SK-N-SH treated with all-trans-retinoic acid at 6 μM for 48 hours (cell line): ENCODE results near the gene MAFF.

Experiments
- ATAC-seq: fragments of 200-7000 bp; cut with Tn5 transposase; 3 replicates; pipeline ENCODE4 v1.9.1; 2020; ENCODE audit warnings: mild to moderate bottlenecking, moderate library complexity
- BACH2 ChIP-seq: fragments of 250-450 bp; sonication (Bioruptor Pico); IDR thresholded peaks from 2 replicates; pipeline ENCODE4 v1.9.0; 2021; ENCODE audit warnings: mild to moderate bottlenecking, borderline replicate concordance
- CREB5 ChIP-seq: fragments of 250-450 bp; sonication (Bioruptor Pico); IDR thresholded peaks from 2 replicates; pipeline ENCODE4 v1.5.1; 2020; ENCODE audit warnings: low read depth, mild to moderate bottlenecking, moderate library complexity
- CSDC2 ChIP-seq: fragments of 250-450 bp; sonication (Bioruptor Pico); IDR thresholded peaks from 2 replicates; pipeline ENCODE4 v1.5.0; 2020; ENCODE audit warnings: mild to moderate bottlenecking, moderate library complexity
- ESRRG ChIP-seq: fragments of 250-450 bp; sonication (Bioruptor Pico); IDR thresholded peaks from 2 replicates; pipeline ENCODE4 v1.6.1; 2021; ENCODE audit warnings: mild to moderate bottlenecking
- GLIS3 ChIP-seq: fragments of 250-450 bp; sonication (Bioruptor Pico); IDR thresholded peaks from 2 replicates; pipeline ENCODE4 v1.5.0; 2020; ENCODE audit warnings: mild to moderate bottlenecking, moderate library complexity
- ISL1 ChIP-seq: fragments of 250-450 bp; sonication (Bioruptor Pico); IDR thresholded peaks from 2 replicates; pipeline ENCODE4 v2.1.2; 2022; ENCODE audit warnings: mild to moderate bottlenecking, moderate library complexity
- PATZ1 ChIP-seq: fragments of 250-450 bp; sonication (Bioruptor Pico); IDR thresholded peaks from 2 replicates; pipeline ENCODE4 v1.8.0; 2020; ENCODE audit warnings: mild to moderate bottlenecking, moderate library complexity, borderline replicate concordance
- POU6F1 ChIP-seq: fragments of 250-450 bp; sonication (Bioruptor Pico); IDR thresholded peaks from 2 replicates; pipeline ENCODE4 v1.8.0; 2021; ENCODE audit warnings: low read depth, mild to moderate bottlenecking, moderate library complexity, borderline replicate concordance
- PPARA ChIP-seq: fragments of 250-450 bp; sonication (Bioruptor Pico); IDR thresholded peaks from 2 replicates; pipeline ENCODE4 v1.5.0; 2020; ENCODE audit warnings: mild to moderate bottlenecking, borderline replicate concordance
- RARB ChIP-seq: fragments of 250-450 bp; sonication (Bioruptor Pico); IDR thresholded peaks from 2 replicates; pipeline ENCODE4 v1.8.0; 2021; ENCODE audit warnings: mild to moderate bottlenecking, moderate library complexity
- SNAI2 ChIP-seq: fragments of 250-450 bp; sonication (Bioruptor Pico); IDR thresholded peaks from 2 replicates; pipeline ENCODE4 v1.5.0; 2020; ENCODE audit warnings: mild to moderate bottlenecking, moderate library complexity
- TCF4 ChIP-seq: fragments of 250-450 bp; sonication (Bioruptor Pico); IDR thresholded peaks from 2 replicates; pipeline ENCODE4 v1.8.0; 2021; ENCODE audit warnings: mild to moderate bottlenecking, moderate library complexity, borderline replicate concordance
- TOX ChIP-seq: fragments of 250-450 bp; sonication (Bioruptor Pico); IDR thresholded peaks from 2 replicates; pipeline ENCODE4 v1.8.0; 2021; ENCODE audit warnings: mild to moderate bottlenecking, moderate library complexity, borderline replicate concordance
- TSHZ2 ChIP-seq: fragments of 250-450 bp; sonication (Bioruptor Pico); IDR thresholded peaks from 2 replicates; pipeline ENCODE4 v1.5.0; 2020; ENCODE audit warnings: mild to moderate bottlenecking, moderate library complexity
- ZC3H10 ChIP-seq: fragments of 250-450 bp; sonication (Bioruptor Pico); IDR thresholded peaks from 2 replicates; pipeline ENCODE4 v1.5.1; 2021; ENCODE audit warnings: mild to moderate bottlenecking, moderate library complexity
- ZFP3 ChIP-seq: fragments of 250-450 bp; sonication (Bioruptor Pico); IDR thresholded peaks from 2 replicates; pipeline ENCODE4 v1.5.0; 2020; ENCODE audit warnings: mild to moderate bottlenecking, moderate library complexity
- ZFP30 ChIP-seq: fragments of 450-650 bp; formaldehyde crosslinking; IDR thresholded peaks from 2 replicates; pipeline ENCODE4 v1.5.0; 2022; ENCODE audit warnings: mild to moderate bottlenecking, moderate library complexity
- ZNF565 ChIP-seq: fragments of 450-650 bp; formaldehyde crosslinking; conservative IDR thresholded peaks from 2 replicates; pipeline ENCODE4 v1.5.0; 2020; ENCODE audit warnings: low read depth, mild to moderate bottlenecking, moderate library complexity
- ZNF70 ChIP-seq: fragments of 450-650 bp; formaldehyde crosslinking; IDR thresholded peaks from 2 replicates; pipeline ENCODE4 v1.5.0; 2020; ENCODE audit warnings: mild to moderate bottlenecking, moderate library complexity
- TF ChIP-seq, protein P1 (sequence below): fragments of 250-450 bp; sonication (Bioruptor Pico); IDR thresholded peaks from 2 replicates; pipeline ENCODE4 v1.5.1; 2021; ENCODE audit warnings: mild to moderate bottlenecking, moderate library complexity

Gene MAFF

GRCh38 chr22:38212442-38212841 lies 10.6 kb downstream of the MAFF start:
- TF ChIP-seq BACH2 (CRISPR knock-in tag) (no peak), SNAI2 (CRISPR knock-in tag) (no peak), POU6F1 (CRISPR knock-in tag) (no peak), GLIS3 (CRISPR knock-in tag) (no peak), TCF4 (CRISPR knock-in tag) (no peak), ZC3H10 (no peak), ISL1 (CRISPR knock-in tag) (no peak), ZFP30 (CRISPR knock-in tag) (no peak), TSHZ2 (CRISPR knock-in tag) (no peak), ZNF70 (CRISPR knock-in tag) (no peak), RARB (CRISPR knock-in tag) (no peak)
- ATAC-seq, result no peak

DNA sequence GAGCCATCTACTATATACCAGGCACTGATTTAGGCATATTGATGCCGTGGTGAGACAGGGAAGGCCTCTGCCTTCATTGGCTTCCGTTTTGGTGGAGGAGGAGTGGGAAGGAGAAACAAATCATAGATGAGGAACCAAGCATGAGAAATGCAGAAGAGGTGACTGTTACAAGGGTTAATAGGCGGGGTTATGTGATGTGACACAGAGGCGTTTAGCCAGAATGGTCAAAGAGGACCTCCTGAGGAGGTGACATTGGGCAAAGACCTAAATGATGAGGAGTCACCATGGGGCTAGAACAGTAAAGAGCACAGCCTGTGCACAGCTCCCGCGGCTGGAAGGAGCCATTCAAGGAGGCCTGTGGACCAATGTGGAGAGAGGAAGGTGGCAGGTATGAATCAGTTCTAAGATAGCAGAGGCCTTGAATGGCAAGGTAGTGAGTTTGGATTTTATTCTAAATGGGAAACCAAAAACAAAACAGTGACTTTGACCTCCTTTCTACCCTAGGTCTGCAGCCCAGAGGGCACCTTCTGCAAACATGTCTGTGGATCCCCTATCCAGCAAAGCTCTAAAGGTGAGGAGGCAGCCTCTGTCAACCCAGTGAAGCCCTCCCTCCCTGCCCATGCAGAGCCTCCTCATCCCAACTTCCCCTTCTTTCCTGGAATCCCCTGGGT lies 11.7 kb downstream of the MAFF start:
- TF ChIP-seq POU6F1 (CRISPR knock-in tag) (no peak), CREB5 (CRISPR knock-in tag) (no peak), ESRRG (CRISPR knock-in tag) (no peak), ISL1 (CRISPR knock-in tag) (no peak), CSDC2 (no peak), RARB (CRISPR knock-in tag) (no peak), BACH2 (CRISPR knock-in tag) (no peak), ZNF70 (CRISPR knock-in tag) (no peak), TCF4 (CRISPR knock-in tag) (no peak), PATZ1 (CRISPR knock-in tag) (no peak), SNAI2 (CRISPR knock-in tag) (no peak), PPARA (no peak), TOX (CRISPR knock-in tag) (no peak), ZNF565 (CRISPR knock-in tag) (no peak)
- ATAC-seq, result no peak

GRCh38 chr22:38213990-38214301 lies 12.2 kb downstream of the MAFF start:
- TF ChIP-seq ZFP3 (no peak), ZFP30 (CRISPR knock-in tag) (no peak), BACH2 (CRISPR knock-in tag) (no peak), RARB (CRISPR knock-in tag) (no peak), ESRRG (CRISPR knock-in tag) (no peak)
- TF ChIP-seq, protein P1, sequence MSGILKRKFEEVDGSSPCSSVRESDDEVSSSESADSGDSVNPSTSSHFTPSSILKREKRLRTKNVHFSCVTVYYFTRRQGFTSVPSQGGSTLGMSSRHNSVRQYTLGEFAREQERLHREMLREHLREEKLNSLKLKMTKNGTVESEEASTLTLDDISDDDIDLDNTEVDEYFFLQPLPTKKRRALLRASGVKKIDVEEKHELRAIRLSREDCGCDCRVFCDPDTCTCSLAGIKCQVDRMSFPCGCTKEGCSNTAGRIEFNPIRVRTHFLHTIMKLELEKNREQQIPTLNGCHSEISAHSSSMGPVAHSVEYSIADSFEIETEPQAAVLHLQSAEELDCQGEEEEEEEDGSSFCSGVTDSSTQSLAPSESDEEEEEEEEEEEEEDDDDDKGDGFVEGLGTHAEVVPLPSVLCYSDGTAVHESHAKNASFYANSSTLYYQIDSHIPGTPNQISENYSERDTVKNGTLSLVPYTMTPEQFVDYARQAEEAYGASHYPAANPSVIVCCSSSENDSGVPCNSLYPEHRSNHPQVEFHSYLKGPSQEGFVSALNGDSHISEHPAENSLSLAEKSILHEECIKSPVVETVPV (CRISPR knock-in tag), result no peak
- no peak for ATAC-seq
